Erythroblast (primary cell): ENCODE data around the gene ANTXR1.

Experiments
- GATA1 ChIP-seq: IDR thresholded peaks from 2 replicates; pipeline ENCODE4 v1.6.1; 2011; ENCODE audit warnings: low read depth, mild to moderate bottlenecking, control low read depth, low read length, moderate library complexity
- POLR2A ChIP-seq: IDR thresholded peaks from 2 replicates; pipeline ENCODE4 v1.6.1; 2011; ENCODE audit warnings: mild to moderate bottlenecking, low read length

DNA sequence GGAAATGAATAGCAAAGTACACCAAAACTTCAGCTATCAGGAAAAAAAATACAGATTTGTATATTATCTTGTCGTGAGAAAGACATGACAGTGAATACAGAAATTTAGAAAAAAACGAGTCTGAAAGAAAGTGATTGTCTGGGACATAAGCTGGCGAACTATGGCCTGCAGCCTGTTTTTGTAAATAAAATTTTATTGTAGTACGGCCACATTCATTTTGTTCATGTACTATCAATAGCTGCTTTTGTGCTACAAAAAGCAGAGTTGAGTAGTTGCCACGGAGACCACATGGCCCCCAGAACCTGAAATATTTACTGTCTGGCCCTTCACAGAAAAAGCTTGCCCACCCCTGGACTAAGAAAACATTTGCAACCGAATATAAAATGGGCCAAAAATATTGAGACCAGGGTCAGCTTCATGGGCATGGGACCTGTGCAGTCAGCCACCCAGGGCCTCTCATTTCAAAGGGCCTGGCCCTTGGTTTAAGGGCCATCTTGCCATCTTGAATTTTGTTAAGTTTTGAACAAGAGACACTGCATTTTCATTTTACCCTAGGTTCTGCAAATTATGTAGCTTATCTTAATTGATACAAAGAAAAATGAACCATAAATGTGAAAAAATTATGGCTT lies 17.9 kb downstream of the ANTXR1 start:
- TF ChIP-seq POLR2A (no peak), GATA1 (no peak)
